NCI-H146 treated with DMSO at 0.1 percent for 48 hours (cell line): ENCODE measurements around the gene RBM3.

ENCODE experiments used
- DNase-seq: peaks from one replicate; lab custom pipeline; 2025; ENCODE audit not compliant: unreplicated experiment; lab: John Stamatoyannopoulos, UW

Gene RBM3

GRCh38 chrX:48576108-48576507, 1.8 kb downstream of the RBM3 start:
- DNase-seq = no peak

DNA sequence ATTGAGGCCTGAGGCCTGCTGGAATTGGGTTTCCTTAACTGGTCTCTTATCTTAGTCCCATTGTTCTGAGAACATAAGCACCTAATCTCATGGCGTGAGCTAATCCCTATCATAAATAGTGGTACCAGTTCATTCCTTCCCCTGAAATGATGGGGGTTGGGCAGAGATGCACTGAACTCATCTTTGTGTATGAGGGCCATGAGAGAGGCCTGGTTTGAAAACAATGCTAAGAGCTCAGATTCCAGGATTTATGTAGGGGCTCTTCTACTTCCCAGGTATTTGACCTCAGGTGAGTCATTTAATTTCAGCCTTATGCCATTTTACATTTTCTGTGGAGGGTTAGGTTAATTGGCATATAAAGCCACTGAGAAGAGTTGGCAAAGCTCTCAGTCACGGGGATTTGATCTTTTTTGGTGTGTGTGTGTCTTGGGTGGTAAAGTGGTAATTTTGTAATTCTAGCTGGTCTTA, 4.4 kb downstream of the RBM3 start:
- DNase-seq = no peak

DNA sequence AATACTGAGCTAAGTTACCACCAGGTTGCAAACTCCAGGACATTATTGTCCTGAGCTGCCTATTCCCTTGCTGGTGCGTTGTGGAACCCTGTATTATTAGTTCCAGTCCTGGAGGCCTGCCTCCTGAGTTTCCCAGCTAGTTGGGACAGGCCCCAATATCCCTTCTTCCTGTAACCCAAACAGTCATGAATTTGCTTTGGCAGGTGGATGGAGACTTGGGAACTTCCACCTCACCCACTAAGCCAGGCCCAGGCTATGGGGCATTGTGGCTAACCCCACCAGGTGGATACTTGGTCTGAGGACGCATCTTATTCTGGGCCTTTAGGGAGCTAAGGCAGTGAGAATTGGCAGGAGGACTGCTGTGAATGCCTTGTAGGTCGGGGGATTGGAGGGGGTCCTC, 5.0 kb downstream of the RBM3 start:
- DNase-seq = no peak

GRCh38 chrX:48580662-48581061, 6.4 kb downstream of the RBM3 start:
- no peak for DNase-seq

DNA sequence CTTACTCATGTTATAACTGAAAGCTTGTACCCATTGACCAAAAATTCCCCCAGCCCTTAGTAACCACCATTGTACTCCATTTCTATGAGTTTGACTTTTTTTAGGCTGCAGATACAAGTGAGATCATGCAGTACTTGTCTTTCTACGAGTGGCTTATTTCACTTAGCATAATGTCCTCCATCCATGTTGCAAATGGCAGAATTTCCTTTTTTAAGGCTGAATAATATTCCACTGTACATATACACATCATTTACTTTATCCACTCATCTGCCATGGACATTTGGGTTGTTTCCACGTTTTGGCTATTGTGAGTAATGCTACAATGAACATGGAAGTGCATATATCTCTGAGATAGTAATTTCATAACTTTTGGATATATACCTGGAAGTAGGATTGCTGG, 10.4 kb downstream of the RBM3 start:
- no peak for DNase-seq

DNA sequence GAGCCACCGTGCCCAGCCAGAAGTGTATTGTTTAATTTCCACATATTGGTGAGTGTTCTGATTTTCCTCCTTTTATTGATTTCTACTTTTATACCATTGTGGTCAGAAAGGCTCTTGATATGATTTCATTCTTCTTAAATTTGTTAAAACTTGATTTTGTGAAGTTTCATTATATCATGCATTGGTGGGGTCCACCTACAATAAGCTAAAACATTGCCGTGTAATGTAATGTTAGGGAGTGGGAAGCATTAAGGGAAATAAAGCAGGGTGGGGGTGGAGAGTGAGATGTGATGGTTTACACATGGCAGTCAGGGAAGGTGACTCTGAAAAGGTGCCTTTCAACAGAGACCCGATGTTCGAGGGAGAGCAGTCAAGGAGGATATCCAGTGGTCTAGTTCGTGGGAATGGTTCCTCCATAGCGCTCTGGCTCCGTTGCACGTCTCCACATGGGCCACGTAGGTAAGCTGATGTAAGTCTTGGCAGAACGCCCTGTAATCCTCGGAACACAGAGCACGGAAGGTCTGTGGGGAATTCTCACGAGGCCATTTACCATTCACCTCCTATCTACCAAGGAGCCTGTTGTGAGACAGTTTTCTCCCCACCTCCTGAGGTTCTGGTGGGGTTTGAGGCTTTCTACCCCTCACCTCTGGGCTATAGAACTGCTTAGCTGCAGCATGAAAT, 15.3 kb downstream of the RBM3 start:
- DNase-seq = no peak

DNA sequence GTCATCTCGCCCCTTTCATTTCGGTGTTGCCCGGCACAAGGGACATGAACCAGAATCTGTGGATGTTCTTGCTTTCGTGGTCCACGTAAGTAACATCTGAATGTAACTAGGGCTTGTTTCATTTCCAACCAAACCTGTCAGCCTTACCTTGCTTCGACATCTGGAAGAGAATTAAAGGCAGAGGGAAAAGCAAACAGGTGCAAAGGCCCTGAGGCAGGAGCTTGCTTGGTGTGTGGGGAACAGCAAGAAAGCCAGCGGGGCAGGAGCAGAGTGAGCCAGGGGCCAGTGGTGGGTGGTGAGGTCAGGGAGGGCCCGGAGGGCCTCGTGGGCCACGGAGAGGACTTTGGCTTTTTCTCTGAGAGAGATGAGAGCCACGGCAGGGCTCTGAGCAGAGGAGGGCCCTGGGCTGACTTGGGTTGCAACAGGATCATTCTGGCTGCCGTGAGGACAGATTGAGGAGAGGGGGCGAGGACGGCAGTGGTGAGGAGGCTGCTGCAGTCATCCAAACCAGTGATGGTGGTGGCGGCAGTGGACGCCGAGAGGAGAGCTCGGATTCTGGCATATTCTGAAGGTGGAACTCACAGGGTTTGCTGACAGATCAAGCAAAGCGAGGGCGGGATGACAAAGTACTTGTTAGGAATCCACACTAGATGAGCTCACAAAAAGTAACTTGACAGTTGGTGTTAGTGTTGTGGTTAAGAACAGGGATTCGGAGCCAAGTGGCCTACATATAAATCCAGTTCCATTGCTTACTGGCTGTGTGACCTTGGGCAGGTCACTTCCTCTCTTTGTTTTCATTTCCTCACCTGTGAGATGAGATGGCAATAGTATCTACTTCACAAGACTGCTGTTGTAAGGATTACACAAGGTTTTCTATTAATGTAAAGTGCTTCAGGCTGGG, 16.2 kb downstream of the RBM3 start:
- no peak for DNase-seq

DNA sequence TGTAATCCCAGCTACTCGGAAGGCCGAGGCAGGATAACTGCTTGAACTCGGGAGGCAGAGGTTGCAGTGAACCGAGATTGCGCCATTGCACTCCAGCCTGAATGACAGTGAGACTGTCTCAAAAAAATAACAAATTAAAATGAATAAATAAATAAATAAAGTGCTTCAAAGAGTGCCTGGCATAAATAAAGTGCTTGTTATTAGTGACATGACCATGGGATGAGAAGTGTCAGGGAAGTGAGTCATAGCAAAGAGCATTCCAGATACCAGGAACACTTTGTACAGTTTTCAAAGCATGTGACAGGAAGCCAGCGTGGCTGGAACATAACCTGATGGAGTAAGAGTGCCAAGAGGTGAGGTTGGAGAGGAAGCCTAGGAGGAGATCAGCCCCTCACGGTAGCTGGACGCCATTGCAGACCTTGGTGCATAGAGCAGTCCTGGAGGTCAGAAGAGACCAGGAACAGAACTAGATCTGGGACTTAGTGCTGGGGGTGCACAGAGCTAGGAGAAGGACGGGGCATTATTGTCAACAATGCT, 17.0 kb downstream of the RBM3 start:
- no peak for DNase-seq

GRCh38 chrX:48592971-48593370, 18.7 kb downstream of the RBM3 start:
- DNase-seq = no peak

- no peak for DNase-seq
Measured at GRCh38 chrX:48595929-48596328, 21.6 kb downstream of the RBM3 start.

DNA sequence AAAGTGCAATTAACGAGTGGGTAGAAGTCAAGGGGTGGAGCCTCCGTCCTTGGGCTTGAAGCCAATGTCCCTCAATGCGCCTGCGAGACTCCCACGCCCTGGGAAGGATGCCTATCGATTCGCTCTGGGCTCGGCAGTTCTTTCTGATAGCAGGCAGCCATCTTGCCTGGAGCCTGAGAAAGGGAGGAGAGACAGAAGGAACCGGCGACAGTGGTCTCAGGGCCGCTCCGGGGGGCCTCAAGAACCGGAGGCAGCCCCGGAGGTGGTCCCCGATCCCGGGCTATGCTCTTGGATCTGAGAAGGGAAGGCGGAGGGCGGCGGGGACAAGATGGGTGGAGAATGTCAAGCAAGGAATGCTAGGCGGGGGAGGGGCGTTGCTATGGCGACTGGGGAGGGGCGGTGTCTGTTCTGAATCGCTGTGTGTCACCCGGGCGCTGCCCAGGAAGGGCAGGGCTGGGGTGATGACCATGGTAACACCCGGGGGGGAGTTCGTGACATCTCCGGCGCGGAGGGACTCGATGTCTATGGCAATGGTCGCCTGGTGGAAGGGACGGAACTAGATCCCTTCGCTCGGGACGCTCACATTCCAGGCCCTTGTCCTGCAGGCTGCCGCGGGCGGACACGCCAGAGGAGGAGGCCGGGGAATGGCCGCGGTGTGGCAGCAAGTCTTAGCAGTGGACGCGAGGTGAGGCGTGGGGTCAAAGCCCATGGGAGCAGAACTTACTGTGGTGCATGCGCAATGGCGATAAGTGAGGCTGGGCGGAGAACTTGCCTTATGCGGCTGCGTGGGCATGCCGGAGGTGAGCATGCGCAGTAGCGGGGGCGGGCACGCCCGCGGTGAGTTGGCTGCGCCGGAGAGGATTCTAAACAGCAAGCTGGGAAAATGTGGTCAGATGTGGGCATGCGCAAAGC, 23.3 kb downstream of the RBM3 start, which contains the start of gene WDR13:
WDR13 (plus strand) TSS at position 140 of the 912 bp plus-strand sequence; CDS start at position 645, 505 bp downstream.
- DNase-seq = peak; percentile 90

- no peak for DNase-seq
Measured at GRCh38 chrX:48598614-48599013, 24.3 kb downstream of the RBM3 start.

DNA sequence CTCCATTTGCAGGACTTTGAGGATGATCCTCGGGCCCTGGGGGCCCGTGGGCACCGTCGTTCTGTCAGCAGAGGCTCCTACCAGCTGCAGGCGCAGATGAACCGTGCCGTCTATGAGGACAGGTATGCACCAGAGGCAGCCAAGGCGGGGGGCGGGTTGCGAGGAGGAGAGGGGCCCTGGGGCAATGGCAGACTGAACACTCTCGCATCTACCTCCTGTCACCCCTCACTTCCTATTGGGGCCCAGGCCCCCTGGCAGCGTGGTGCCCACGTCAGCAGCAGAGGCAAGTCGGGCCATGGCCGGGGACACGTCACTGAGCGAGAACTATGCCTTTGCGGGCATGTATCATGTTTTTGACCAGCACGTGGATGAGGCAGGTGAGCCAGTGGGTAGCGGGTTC, 25.1 kb downstream of the RBM3 start:
- no peak for DNase-seq

DNA sequence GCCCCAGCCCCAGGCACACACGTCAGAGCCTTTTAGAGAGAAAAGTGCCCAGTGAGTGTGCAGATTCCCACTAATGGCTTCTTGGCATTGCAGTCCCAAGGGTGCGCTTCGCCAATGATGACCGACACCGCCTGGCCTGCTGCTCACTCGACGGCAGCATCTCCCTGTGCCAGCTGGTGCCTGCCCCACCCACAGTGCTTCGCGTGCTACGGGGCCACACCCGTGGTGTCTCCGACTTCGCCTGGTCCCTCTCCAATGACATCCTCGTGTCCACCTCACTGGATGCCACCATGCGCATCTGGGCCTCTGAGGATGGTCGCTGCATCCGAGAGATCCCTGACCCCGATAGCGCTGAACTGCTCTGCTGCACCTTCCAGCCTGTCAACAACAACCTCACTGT, 25.9 kb downstream of the RBM3 start:
- DNase-seq = no peak

DNA sequence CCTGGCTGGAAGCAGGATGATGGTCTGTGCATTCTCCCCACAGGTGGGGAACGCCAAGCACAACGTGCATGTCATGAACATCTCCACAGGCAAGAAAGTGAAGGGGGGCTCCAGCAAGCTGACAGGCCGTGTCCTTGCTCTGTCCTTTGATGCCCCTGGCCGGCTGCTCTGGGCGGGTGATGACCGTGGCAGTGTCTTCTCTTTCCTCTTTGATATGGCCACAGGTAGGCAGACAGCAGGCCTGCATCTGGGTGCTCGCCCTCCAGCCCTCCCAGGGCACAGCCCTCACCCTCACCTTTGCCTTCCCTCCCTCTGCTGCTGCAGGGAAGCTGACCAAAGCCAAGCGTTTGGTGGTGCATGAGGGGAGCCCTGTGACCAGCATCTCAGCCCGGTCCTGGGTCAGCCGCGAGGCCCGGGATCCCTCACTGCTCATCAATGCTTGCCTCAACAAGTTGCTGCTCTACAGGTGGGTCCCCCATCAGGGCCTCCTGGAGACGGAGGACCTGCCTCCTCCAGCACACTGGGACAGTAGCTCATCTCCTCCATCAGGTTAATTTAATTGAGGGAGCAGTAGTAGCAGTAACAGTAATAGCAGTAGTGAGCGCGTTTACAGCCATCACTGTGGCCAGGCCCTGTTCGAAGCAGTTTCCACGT, 27.6 kb downstream of the RBM3 start:
- DNase-seq = no peak

DNA sequence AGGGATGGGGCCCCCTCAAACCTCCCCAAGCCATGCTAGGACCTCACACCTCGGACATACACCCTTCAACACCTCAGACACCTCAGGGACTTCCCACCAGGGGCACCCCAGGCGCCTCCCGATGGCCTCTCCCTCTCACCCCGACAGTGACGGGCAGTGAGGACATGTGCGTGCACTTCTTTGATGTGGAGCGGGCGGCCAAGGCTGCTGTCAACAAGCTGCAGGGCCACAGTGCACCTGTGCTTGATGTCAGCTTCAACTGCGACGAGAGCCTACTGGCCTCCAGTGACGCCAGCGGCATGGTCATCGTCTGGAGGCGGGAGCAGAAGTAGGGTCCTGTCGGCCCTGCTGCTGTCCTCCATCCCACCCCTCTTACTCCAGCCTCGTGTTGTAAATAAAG, 30.4 kb downstream of the RBM3 start:
- DNase-seq = no peak

DNA sequence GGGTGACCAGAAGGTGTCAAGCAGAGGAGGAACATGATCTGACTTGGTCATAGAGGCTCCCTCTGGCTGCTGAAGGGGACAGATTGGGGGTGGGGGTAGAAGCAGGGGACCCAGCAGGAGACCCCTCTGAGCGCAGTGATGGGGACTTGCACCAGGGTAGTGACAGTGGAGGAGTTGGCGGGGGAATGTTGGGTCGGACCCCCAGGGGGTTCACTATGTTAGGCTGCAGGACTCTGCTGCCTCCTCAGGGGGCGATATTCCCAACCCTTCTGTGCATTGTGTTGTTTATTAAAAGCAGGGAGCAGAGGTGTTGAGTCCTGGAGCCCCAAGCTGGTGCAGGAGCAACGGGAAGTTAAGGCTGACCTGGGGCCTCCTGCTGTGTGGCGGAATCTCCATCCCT, 31.8 kb downstream of the RBM3 start:
- no peak for DNase-seq

GRCh38 chrX:48611703-48612102, 37.4 kb downstream of the RBM3 start:
- DNase-seq = no peak

- no peak for DNase-seq
Measured at GRCh38 chrX:48613502-48614160, 39.3 kb downstream of the RBM3 start.

DNA sequence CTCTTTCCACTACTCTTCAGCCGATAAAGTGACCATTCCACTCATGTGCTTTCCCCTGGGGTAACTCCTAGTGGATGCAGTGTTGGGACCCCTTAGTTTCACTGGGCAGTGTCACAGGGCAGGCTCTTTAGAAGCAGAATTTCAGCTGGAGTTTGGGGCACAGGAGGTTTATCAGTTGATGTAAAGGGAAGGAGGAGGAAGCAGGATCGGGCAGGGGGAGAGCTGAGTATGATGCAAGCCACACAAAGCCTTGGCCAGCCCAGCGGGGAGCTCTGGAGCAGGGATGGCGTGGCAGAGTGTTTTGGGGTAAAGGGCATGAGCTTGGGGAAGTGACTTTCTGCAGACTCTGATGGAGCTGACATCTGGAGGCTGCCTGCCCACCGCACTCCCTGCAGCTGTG, 42.3 kb downstream of the RBM3 start:
- no peak for DNase-seq
